Ishikawa (cell line): Measurements from ENCODE around the gene ATP13A1.

Experiments used
- EP300 ChIP-seq: IDR thresholded peaks from 2 replicates; pipeline ENCODE4 v1.6.1; 2012; ENCODE audit warnings: borderline replicate concordance
- MAX ChIP-seq: IDR thresholded peaks from 2 replicates; pipeline ENCODE4 v1.6.1; 2012
- NFIC ChIP-seq: IDR thresholded peaks from 2 replicates; pipeline ENCODE4 v1.6.1; 2012
- RAD21 ChIP-seq: IDR thresholded peaks from 2 replicates; pipeline ENCODE4 v1.6.1; 2012; ENCODE audit warnings: low read depth
- TAF1 ChIP-seq: IDR thresholded peaks from 2 replicates; pipeline ENCODE4 v1.6.1; 2012; ENCODE audit warnings: low read depth, mild to moderate bottlenecking
- TCF12 ChIP-seq: IDR thresholded peaks from 2 replicates; pipeline ENCODE4 v1.6.1; 2012; ENCODE audit warnings: low read depth
- YY1 ChIP-seq: IDR thresholded peaks from 2 replicates; pipeline ENCODE4 v1.6.1; 2012; ENCODE audit warnings: low read depth
- ZBTB7A ChIP-seq: IDR thresholded peaks from 2 replicates; pipeline ENCODE4 v1.6.1; 2012; ENCODE audit warnings: low read depth
- TF ChIP-seq, protein P1 (sequence below): IDR thresholded peaks from 2 replicates; pipeline ENCODE4 v1.6.1; 2012; ENCODE audit warnings: low read depth, mild to moderate bottlenecking

DNA sequence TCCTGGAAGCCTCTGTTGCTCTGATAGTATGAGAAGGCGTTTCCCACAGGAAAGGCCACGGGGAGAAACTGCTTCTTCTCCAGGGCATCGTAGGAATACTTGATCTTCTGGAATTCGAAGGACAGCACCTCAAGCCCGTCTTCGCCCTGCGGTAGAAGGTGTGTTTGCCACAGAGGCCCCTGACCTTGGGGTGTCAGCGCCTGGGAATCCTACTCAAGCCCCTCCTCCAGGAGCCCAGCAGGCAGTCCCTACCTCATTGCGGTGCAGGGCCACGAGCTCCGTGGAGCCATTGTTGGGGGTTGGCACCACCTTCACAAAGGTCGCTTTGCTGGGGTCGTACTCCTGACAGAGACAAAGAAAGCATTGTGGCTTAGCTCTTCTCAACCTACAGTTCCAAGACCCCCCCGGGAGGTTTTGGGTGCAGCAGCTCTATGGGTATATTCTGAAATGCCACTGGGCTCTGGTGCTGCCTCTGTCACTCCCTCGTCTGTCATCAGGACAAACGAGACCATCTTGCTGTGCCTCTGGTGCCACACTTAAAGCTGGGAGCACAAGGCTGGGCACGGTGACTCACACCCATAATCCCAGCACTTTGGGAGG is 3.7 kb downstream of the ATP13A1 start:
- TF ChIP-seq ZBTB7A = no peak
- TF ChIP-seq EP300 = no peak
- TF ChIP-seq, protein P1, sequence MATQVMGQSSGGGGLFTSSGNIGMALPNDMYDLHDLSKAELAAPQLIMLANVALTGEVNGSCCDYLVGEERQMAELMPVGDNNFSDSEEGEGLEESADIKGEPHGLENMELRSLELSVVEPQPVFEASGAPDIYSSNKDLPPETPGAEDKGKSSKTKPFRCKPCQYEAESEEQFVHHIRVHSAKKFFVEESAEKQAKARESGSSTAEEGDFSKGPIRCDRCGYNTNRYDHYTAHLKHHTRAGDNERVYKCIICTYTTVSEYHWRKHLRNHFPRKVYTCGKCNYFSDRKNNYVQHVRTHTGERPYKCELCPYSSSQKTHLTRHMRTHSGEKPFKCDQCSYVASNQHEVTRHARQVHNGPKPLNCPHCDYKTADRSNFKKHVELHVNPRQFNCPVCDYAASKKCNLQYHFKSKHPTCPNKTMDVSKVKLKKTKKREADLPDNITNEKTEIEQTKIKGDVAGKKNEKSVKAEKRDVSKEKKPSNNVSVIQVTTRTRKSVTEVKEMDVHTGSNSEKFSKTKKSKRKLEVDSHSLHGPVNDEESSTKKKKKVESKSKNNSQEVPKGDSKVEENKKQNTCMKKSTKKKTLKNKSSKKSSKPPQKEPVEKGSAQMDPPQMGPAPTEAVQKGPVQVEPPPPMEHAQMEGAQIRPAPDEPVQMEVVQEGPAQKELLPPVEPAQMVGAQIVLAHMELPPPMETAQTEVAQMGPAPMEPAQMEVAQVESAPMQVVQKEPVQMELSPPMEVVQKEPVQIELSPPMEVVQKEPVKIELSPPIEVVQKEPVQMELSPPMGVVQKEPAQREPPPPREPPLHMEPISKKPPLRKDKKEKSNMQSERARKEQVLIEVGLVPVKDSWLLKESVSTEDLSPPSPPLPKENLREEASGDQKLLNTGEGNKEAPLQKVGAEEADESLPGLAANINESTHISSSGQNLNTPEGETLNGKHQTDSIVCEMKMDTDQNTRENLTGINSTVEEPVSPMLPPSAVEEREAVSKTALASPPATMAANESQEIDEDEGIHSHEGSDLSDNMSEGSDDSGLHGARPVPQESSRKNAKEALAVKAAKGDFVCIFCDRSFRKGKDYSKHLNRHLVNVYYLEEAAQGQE = no peak
- no peak for TF ChIP-seq MAX
- TF ChIP-seq TCF12 = no peak
- TF ChIP-seq TAF1 = no peak
- TF ChIP-seq RAD21 = no peak
- TF ChIP-seq NFIC = no peak
- no peak for TF ChIP-seq YY1
